Activated CD4-positive, alpha-beta T cell treated with anti-CD3 and anti-CD28 coated beads, Interleukin-2, amount 10 ng/mL, durations not matched to agents 7 days and 5 days (primary cell): ENCODE measurements around the gene PRMT2. TPM values are rescaled to one million over a fixed set of nuclear protein-coding genes. Genes with fewer than 3 reads are reported as not detected.
"Not testable (repeated sequence)": the region's sequence is repeated elsewhere in the genome, so short reads cannot be mapped to it uniquely, and the experiment has no call there.

Experiments used
- CTCF ChIA-PET: fragments of 350-600 bp; sonication (Branson Sonifier 250); formaldehyde crosslinking; loops from one replicate; lab custom pipeline; 2021; ENCODE audit warnings: antibody characterized with exemption; lab: Charles Lee
- POLR2A ChIA-PET: fragments of 350-600 bp; sonication (Branson Sonifier 250); formaldehyde crosslinking; loops from one replicate; lab custom pipeline; 2021; ENCODE audit warnings: antibody characterized with exemption; lab: Charles Lee
- DNase-seq: peaks from one replicate; pipeline ENCODE4 v3.0.0-alpha.2; 2020
- H3K27ac Mint-ChIP-seq: one replicate; pipeline ENCODE4 v1.8.0; 2021; ENCODE audit warnings: mild to moderate bottlenecking, moderate library complexity, mixed read lengths
- H3K27me3 Mint-ChIP-seq: one replicate; pipeline ENCODE4 v1.8.0; 2021; ENCODE audit warnings: mixed read lengths
- H3K36me3 Mint-ChIP-seq: one replicate; pipeline ENCODE4 v1.8.0; 2021; ENCODE audit warnings: low read depth, mixed read lengths
- H3K4me1 Mint-ChIP-seq: one replicate; pipeline ENCODE4 v1.8.0; 2021; ENCODE audit warnings: mixed read lengths
- H3K4me3 Mint-ChIP-seq: one replicate; pipeline ENCODE4 v1.8.0; 2021; ENCODE audit warnings: mild to moderate bottlenecking, moderate library complexity, mixed read lengths
- H3K9me3 Mint-ChIP-seq: one replicate; pipeline ENCODE4 v1.8.0; 2021; ENCODE audit warnings: mixed read lengths
- total RNA-seq, 2 experiments: library from RNA; stranded (reverse); gene quantifications; one replicate each; pipeline ENCODE4 v1.2.3, GENCODE V29; 2021

PRMT2 gene
- total RNA-seq, 2 experiments from 2014 or later = 116 to 137 TPM

DNA sequence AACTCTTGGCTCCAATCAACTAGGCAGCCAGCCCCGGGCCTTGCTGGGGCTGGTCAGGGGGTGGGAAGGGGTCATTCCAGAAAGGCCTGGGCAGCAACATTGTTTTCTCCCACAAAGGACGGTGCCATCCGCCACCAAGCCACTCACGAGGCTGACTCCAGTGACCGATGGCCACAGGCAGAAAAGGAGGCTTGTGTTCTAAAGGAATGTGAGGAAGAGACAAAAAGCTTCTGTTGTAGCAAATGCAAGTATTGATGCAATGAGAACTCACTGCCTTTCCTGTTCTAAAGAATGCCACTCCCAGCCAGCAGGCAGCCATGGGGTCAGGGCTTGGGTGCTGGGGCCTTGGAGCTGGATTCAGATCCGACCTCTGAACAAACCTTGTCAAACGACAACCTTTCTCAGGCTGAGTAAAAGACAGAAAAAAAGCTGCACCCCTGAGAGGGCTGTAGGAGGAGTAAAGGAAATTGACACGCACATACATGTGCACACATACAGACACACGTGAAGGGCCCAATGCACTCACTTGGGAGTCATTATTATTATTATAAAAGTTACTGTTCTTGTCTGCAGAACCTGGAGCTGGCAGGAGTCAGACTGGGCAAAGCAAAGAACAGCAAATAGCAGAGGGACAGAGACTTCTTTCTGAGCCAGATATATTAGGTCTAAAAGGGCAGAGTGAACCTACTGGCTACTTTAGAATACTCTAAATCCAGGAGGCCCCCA lies 13.9 kb upstream of the PRMT2 start:
- DNase-seq = no peak
- ChIA-PET CTCF (interaction anchor here (1.3 kb wide), 1 partner anchor 30 kb away, joined by 3 read pairs; no protein-coding TSS in a partner anchor), POLR2A (no interaction called here)
- Mint-ChIP-seq H3K27me3 (no peaks in the 10 kb centered on the region), H3K4me1 (peaks cover 51% of the 10 kb centered on the region), H3K36me3 (peaks cover 12% of the 10 kb centered on the region), H3K27ac (peak overlapping the region; percentile 90), H3K9me3 (peaks cover 9% of the 10 kb centered on the region), H3K4me3 (no peak overlapping the region)

DNA sequence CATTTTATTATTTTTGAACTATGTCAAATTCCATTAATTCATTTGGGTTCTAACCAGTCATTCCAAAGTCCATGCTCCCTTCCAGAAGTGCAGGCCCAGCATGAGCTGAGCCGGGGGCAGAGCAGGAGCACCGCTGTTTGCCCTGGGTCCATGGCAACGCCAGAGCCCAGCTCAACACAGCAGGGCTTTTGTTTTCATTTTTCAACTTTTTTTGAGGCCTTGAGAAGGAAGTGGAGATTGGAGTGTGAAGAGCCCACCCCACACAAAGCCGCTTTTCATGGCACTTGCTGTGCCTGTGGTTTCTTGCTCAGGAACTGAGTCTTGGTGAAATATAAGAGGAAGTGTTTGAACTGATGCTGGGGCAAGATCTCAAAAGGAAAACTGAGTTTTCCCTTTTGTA lies 13.2 kb upstream of the PRMT2 start:
- POLR2A ChIA-PET = no interaction called here
- H3K4me1 Mint-ChIP-seq = peaks cover 57% of the 10 kb centered on the region

DNA sequence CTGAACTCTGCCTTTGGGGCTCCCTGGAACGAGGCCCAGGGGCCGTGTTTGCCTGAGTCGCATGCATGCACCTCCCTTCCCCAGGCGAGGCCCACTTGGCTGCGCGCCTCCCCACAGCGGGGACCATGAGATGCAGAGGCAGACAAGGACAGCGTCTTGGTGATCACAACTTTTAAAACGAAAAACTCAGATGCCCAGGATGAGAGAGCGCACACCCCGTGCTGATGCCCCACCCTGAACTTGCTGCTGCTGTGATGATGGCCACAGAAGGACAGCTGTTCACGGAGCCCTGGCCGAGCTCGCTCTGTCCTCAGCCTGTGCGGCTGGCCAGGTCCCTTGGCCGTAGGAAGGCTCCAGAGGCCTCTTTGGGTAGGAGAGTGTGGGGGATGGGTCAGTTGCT lies 11.4 kb upstream of the PRMT2 start:
- Mint-ChIP-seq H3K4me1 (peaks cover 67% of the 10 kb centered on the region), H3K27ac (peak overlapping the region; percentile 74)
- POLR2A ChIA-PET = no interaction called here

More for the DNA sequence above, 13.2 kb upstream of the PRMT2 start:
- Mint-ChIP-seq H3K4me3 (peak overlapping the region; percentile 33), H3K27ac (peak overlapping the region; percentile 90), H3K27me3 (no peaks in the 10 kb centered on the region), H3K36me3 (peaks cover 16% of the 10 kb centered on the region), H3K9me3 (peaks cover 13% of the 10 kb centered on the region)
- CTCF ChIA-PET = interaction anchor here (1.2 kb wide), 1 partner anchor 27 kb away, joined by 3 read pairs; no protein-coding TSS in a partner anchor
- DNase-seq = peak; percentile 66

DNA sequence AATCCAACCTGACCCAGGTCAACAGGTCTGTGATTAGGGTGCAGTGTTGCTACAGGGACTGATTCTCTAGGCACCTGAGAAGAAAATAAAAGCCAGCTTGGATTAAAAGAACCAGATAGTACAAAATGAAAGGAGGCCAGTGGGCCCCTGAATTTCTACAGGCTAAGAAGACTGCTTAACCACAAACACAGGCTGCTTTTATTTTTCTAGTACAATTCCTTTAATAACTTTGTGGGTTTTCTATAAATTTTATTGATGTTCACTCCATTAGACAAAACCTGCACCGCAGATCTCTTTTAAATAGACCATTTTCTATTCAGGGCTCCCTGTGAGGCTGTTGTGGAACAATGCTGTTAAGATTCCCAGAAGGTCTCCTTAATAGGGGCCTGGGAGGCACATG lies 9.7 kb upstream of the PRMT2 start:
- H3K9me3 Mint-ChIP-seq = peaks cover 17% of the 10 kb centered on the region
- DNase-seq = no peak
- CTCF ChIA-PET = no interaction called here
- H3K4me3 Mint-ChIP-seq = no peak overlapping the region
- POLR2A ChIA-PET = no interaction called here
- H3K27ac Mint-ChIP-seq = no peak overlapping the region
- H3K4me1 Mint-ChIP-seq = peaks cover 67% of the 10 kb centered on the region
- peaks cover 5% of the 10 kb centered on the region for H3K27me3 Mint-ChIP-seq
- H3K36me3 Mint-ChIP-seq = peaks cover 24% of the 10 kb centered on the region

More for the DNA sequence above, 11.4 kb upstream of the PRMT2 start:
- H3K4me3 Mint-ChIP-seq = no peak overlapping the region
- CTCF ChIA-PET = no interaction called here
- DNase-seq = no peak
- peaks cover 22% of the 10 kb centered on the region for H3K36me3 Mint-ChIP-seq
- peaks cover 17% of the 10 kb centered on the region for H3K9me3 Mint-ChIP-seq
- no peaks in the 10 kb centered on the region for H3K27me3 Mint-ChIP-seq

DNA sequence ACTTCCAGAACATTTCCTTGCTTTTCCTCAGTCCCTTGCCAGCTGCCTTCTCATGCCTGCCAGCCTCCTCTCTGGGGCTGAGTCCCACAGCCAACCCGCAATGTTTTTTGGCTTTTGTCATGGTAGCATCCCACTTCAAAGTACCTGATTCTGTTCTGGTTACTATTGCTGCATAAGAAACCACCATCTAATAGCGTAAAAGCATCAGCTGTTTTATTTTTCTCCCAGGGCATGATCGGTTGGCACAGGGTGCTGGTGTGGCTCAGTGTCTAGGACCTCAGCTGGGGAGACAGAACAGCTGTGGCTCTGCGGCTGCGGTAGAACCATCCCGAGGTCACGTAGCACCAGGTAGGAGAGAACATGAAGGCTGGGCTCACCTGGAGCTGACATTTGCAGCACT lies 8.9 kb upstream of the PRMT2 start:
- H3K9me3 Mint-ChIP-seq = peaks cover 17% of the 10 kb centered on the region
- H3K27me3 Mint-ChIP-seq = peaks cover 10% of the 10 kb centered on the region
- H3K36me3 Mint-ChIP-seq = peaks cover 30% of the 10 kb centered on the region
- ChIA-PET CTCF (interaction anchor here (1.3 kb wide), 1 partner anchor 8 kb away, joined by 4 read pairs; no protein-coding TSS in a partner anchor), POLR2A (no interaction called here)
- peaks cover 63% of the 10 kb centered on the region for H3K4me1 Mint-ChIP-seq
- DNase-seq = peak; percentile 54
- no peak overlapping the region for H3K4me3 Mint-ChIP-seq
- peak overlapping the region; percentile 79 for H3K27ac Mint-ChIP-seq

DNA sequence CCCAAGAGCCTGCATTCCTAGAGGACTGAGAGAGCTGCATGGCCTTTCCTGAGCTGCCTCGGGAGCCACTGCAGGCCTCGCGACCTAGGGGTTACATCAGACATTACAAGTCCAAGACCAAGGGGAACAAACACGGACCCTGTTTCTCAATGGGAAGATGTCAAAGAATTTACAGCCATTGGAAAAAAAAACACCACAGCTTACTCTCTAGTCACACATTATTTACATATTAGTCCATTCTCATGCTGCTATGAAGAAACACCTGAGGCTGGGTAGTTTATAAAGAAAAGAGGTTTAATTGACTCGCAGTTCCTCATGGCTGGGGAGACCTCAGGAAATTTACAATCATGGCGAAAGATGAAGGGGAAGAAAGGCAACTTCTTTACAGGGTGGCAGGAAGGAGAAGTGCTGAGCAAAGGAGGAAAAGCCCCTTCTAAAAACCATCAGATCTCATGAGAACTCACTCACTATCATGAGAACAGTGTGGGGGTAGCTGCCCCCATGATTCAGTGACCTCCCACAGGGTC lies 8.4 kb upstream of the PRMT2 start:
- CTCF ChIA-PET = interaction anchor here (1.3 kb wide), 1 partner anchor 9 kb away, joined by 4 read pairs; no protein-coding TSS in a partner anchor
- Mint-ChIP-seq H3K4me3 (no peak overlapping the region), H3K36me3 (peaks cover 30% of the 10 kb centered on the region), H3K4me1 (peaks cover 58% of the 10 kb centered on the region), H3K9me3 (peaks cover 17% of the 10 kb centered on the region), H3K27me3 (peaks cover 10% of the 10 kb centered on the region), H3K27ac (peak overlapping the region; percentile 79)
- DNase-seq = no peak
- POLR2A ChIA-PET = no interaction called here

DNA sequence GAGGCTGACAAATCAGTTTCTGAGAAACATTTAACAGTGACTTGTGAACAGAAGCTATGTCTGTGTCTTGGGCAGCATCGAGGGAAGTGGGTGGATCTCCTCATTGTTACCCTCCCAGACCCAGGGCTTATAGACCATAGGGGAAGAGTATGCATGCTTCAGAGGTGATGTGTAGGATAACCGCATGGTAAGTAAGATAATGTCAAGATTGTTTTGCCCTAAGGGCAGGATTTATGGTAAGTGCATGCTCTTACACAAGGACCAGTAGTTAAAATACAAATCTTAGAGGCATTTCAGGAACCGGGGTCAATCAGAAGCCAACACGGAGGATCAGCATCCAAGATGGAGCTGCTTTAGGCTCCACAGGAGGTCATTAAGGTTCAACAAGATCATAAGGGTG lies 7.7 kb upstream of the PRMT2 start:
- POLR2A ChIA-PET = no interaction called here
- H3K27ac Mint-ChIP-seq = no peak overlapping the region
- CTCF ChIA-PET = interaction anchor here (1.3 kb wide), 1 partner anchor 10 kb away, joined by 4 read pairs; no protein-coding TSS in a partner anchor
- H3K27me3 Mint-ChIP-seq = peaks cover 10% of the 10 kb centered on the region
- peaks cover 30% of the 10 kb centered on the region for H3K36me3 Mint-ChIP-seq
- DNase-seq = no peak
- H3K4me3 Mint-ChIP-seq = no peak overlapping the region
- peaks cover 58% of the 10 kb centered on the region for H3K4me1 Mint-ChIP-seq
- peaks cover 17% of the 10 kb centered on the region for H3K9me3 Mint-ChIP-seq

DNA sequence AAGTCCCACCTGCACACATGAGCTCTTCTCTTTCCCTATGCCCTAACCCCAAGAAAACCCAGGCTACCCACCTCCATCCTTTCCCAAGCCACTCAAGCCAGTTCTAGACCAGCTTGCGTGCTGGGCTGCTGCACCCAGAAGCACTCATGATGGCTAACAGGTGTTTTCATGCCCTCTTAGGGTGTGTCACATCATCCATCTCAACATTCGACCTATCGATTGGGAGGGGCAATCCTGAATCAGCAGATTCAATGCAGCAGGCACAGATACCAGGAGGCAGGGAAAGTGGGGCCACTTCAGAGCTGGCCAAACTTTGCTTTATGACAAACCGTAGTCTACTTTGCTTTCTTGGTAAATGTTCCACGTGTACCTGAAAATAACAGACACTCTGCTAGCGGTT lies 6.6 kb upstream of the PRMT2 start:
- H3K4me3 Mint-ChIP-seq = no peak overlapping the region
- no peak for DNase-seq
- peaks cover 10% of the 10 kb centered on the region for H3K27me3 Mint-ChIP-seq
- peaks cover 30% of the 10 kb centered on the region for H3K36me3 Mint-ChIP-seq
- ChIA-PET CTCF (interaction anchor here (1.2 kb wide), 1 partner anchor 14 kb away, joined by 3 read pairs; no protein-coding TSS in a partner anchor), POLR2A (no interaction called here)
- peaks cover 63% of the 10 kb centered on the region for H3K4me1 Mint-ChIP-seq
- peaks cover 17% of the 10 kb centered on the region for H3K9me3 Mint-ChIP-seq
- H3K27ac Mint-ChIP-seq = no peak overlapping the region

DNA sequence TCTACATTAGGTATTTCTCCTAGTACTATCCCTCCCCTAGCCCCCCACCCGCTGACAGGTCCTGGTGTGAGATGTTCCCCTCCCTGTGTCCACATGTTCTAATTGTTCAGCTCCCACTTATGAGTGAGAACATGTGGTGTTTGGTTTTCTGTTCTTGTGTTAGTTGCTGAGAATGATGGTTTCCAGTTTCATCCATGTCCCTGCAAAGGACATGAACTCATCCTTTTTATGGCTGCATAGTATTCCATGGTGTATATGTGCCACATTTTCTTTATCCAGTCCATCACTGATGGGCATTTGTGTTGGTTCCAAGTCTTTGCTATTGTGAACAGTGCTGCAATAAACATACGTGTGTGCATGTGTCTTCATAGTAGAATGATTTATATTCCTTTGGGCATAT lies 4.6 kb upstream of the PRMT2 start:
- POLR2A ChIA-PET, DNase-seq, H3K27ac Mint-ChIP-seq, CTCF ChIA-PET, H3K4me3 Mint-ChIP-seq: not testable (repeated sequence)
- H3K9me3 Mint-ChIP-seq = peaks cover 12% of the 10 kb centered on the region
- peaks cover 64% of the 10 kb centered on the region for H3K4me1 Mint-ChIP-seq
- H3K36me3 Mint-ChIP-seq = peaks cover 24% of the 10 kb centered on the region
- peaks cover 10% of the 10 kb centered on the region for H3K27me3 Mint-ChIP-seq

DNA sequence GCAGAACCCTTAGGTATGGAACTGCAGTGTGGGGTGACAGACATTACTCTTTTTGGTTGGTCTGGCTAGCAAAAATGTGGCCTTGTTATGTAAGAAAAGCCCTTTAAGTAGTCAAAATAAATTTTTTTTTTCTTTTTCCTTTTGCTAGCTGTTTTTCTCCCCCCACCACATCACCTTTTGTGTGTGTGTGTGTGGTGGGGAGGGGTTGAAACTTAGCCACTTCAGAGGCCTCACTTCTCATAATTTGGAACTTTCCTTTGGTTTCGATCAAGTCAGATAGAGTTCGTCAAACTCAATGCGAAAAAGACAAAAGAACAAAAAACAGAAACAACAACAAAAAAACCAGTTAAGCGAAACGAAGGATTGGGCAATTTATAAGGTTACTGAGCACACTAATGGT lies 1.9 kb upstream of the PRMT2 start:
- Mint-ChIP-seq H3K4me1 (peaks cover 61% of the 10 kb centered on the region), H3K9me3 (no peaks in the 10 kb centered on the region), H3K27me3 (peaks cover 10% of the 10 kb centered on the region), H3K27ac (peak overlapping the region; percentile 94), H3K4me3 (peak overlapping the region; percentile 89), H3K36me3 (peaks cover 26% of the 10 kb centered on the region)
- ChIA-PET POLR2A (interaction anchor here (0.7 kb wide), 1 partner anchor 145 kb away, joined by 3 read pairs; no protein-coding TSS in a partner anchor), CTCF (interaction anchor here (1.0 to 1.6 kb wide), 3 partner anchors 15 to 490 kb away, joined by 3 to 5 read pairs (median 4); no protein-coding TSS in a partner anchor)
- peak; percentile 70 for DNase-seq

DNA sequence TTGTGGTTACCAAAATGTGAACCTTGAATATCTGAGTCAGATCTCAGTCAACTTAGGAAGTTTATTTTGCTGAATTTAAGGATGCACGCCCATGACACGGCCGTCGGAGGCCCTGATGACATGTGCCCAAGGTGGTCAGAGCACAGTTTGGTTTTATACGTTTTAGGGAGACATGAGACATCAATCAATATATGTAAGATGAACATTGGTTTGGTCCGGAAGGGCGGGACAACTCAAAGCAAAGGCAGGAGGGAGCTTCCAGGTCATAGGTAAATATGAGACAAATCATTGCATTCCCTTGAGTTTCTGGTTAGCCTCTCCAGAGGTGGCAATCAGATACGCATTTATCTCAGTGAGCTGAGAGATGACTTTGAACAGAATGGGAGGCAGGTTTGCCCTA lies 1.0 kb upstream of the PRMT2 start:
- no peak for DNase-seq
- Mint-ChIP-seq H3K27me3 (peaks cover 10% of the 10 kb centered on the region), H3K9me3 (no peaks in the 10 kb centered on the region), H3K27ac (peak overlapping the region; percentile 94), H3K4me3 (peak overlapping the region; percentile 89), H3K4me1 (peaks cover 68% of the 10 kb centered on the region), H3K36me3 (peaks cover 34% of the 10 kb centered on the region)
- ChIA-PET CTCF (no interaction called here), POLR2A (no interaction called here)

DNA sequence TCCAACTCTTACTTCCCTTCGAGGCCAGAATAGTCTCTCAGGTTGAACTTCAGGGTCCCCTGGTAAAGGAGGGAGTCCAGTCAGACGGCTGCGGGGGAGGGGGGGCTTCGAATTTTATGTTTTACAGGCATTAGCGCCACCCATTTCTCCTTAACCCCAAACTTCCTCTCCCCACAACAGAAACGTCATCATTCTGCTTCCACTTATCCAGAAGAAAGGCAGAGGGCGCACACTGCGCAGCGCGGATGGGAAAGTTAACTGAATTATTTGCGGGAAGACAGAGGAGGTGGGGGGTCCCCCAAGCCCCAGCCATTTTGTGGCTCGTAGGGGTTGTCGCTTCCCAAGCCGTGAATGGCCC lies 529 bp upstream of the PRMT2 start:
- POLR2A ChIA-PET = no interaction called here
- Mint-ChIP-seq H3K9me3 (no peaks in the 10 kb centered on the region), H3K27ac (peak overlapping the region; percentile 94), H3K4me1 (peaks cover 73% of the 10 kb centered on the region), H3K36me3 (peaks cover 39% of the 10 kb centered on the region), H3K4me3 (peak overlapping the region; percentile 89), H3K27me3 (peaks cover 10% of the 10 kb centered on the region)
- CTCF ChIA-PET = interaction anchor here (1.1 kb wide), 1 partner anchor 25 kb away, joined by 3 read pairs; no protein-coding TSS in a partner anchor
- no peak for DNase-seq

DNA sequence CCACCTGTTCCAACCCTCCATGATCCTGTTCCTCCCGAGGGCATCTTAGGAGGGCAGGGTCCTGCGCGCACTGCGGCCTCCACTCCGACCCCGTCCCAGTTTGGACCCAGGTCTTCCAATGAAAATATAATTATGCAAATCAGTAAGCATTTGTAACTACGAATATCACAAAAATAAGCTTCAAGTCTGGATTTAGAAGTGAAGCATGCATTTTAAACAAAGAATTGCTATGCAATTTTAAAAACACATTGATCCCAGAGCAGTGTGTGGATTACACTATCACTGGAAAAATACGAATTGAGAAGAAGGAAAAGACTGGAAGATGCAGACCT lies 673 bp downstream of the PRMT2 start:
- ChIA-PET POLR2A (no interaction called here), CTCF (interaction anchor here (0.6 to 1.2 kb wide), 3 partner anchors 18 to 164 kb away, joined by 3 read pairs; no protein-coding TSS in a partner anchor)
- no peak for DNase-seq
- Mint-ChIP-seq H3K36me3 (peaks cover 43% of the 10 kb centered on the region), H3K4me3 (peak overlapping the region; percentile 89), H3K27ac (peak overlapping the region; percentile 94), H3K9me3 (no peaks in the 10 kb centered on the region), H3K27me3 (peaks cover 2% of the 10 kb centered on the region), H3K4me1 (peaks cover 77% of the 10 kb centered on the region)
